NCI-H2196 treated with DMSO at 0.1 percent for 48 hours (cell line): ENCODE measurements around the gene NFKB2.

Experiments
- DNase-seq: peaks from one replicate; lab custom pipeline; 2025; ENCODE audit not compliant: unreplicated experiment; lab: John Stamatoyannopoulos, UW

Gene NFKB2

DNA sequence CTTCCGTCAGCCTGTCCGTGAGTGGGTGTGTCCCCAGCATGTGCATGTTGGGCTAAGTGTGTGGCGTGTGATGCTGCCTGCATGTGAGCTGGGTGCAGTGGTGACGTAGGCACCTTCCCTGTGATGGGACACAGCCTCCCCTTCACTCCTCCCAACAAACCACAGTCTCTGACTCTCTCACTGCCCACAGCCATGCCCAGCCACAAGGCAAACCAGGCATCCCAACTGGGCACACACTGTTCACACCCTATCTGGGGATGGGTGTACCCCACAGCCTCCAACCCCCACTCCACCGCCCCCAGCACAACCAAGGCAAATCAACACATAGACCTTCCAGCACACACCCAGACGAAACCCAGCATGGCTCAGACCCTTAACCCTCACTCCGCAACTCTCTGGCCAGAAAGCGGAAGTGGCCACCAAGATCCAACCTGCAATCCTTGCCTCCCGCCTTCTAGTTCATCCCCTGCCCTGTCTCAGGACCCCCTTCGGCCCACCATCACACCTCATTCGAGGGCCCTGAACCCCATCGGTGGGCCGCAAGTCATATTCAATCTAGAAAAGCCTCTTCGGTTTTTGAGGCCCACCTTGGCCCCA lies 12.7 kb downstream of the NFKB2 start:
- DNase-seq = no peak

DNA sequence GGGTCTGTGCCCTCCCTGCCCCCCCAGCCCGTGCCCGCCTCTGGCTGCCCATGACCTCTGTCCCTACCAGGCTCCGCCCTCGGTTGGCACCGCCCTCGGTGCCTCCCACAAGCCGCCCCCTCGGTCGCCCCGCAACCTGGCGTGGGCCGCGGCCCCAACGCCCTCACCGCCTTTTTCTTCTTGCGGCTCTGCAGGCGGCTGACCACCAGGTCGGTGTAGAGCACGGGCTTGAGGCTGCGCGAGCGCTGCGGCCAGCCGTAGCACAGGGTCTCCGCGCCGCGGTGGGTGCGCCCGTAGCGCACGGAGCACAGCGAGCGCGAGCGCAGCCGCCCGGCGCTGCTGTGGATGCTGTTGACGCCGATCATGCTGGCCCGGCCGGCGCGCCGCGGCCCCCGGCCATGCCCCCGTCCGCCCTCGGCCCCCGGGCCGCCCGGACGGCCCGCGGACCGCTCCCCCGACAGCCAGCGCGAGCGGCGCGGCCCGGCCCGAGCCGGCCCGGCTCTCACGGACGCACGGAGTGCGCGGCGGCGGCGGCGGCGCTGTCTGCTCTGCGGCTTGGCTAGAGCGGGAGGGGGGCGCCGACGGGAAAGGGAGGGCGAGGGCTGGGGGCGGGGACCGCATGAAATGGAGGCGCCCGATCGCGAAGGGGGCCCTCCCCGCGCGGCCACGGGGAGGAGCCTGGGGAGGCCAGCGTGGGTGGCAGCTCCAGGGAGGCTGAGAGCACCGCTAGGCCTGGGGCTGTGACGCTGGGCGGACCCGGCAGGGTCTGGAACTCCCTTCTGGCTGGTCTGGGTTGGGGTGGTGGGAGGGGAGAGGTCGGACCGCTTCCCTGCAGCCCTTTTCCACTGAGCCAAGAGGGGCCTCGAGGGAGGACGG lies 13.5 kb downstream of the NFKB2 start:
- DNase-seq = no peak

GRCh38 chr10:102409604-102410428 lies 14.3 kb downstream of the NFKB2 start:
- no peak for DNase-seq

DNA sequence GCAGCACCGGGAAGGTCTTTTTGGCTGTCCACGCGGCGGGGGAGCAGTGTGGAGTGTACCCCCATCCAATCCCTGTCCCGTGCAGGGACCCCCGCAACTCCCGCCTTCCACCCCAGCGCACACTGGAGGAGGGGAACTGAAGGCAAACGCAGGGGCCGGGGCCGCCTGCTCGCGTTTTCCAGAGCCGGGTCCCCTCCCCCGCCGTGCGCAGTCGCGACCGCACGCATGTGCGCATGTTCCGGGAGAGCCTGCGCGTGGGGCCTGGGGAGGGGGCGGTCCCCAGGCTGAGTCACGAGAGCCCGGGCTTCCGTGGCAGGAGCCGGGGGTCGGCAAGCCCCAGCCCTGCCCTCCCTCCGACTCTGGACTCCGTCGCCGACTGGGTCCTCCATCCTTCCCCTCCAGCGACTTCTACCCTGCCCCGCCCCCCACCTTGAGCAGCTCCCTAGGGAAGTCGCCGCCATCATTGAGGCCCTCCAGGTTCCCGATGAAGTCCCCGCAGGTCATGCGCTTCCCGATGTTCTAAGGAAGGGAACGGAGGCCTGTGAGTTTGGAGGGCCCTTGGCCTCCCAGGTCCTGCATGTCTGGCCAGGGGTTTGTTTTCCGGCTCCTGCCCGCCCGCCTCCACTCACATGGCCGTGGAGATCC lies 15.0 kb downstream of the NFKB2 start:
- DNase-seq = no peak

DNA sequence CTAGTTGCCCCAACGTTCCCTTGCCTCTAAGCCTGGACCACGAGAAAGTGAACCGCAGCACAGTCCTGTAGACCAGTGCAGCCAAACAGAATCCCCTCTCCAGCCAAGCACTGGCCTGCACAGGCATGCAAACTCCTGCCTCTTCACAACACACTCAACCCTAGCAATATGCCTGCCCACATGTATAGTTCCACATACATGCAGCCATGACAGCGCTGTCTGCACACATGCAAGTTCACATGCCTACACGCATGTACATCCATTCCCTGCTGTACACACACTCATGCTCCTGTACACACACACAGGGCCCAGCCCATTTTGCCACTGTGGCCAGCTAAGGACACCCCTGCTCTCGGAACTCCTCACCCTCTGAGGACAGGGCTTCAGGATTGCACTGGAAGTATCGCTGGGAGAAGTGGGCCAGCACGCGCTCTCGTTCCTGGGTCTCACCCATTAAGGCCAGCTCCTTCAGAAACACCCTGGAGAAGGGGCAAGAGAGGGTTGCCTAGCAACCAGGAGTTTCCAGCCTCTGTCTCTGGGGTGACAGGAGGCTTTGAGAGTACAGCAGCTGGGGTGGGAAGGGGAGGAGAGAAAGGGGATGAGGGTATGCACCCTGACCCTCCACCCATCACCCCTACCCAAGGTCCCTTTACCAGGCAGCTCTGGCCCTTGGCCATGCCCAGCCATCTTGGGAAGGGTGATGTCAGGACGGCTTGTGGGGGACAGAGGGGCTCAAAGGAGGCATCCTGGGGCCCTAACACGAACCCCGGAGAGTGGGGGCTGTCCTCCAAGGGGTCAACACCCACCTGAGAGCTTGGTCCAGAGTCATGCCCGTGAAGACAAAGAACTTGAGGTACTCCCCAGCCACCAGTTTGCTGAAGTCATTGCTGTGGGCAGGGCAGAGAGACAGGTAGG lies 16.1 kb downstream of the NFKB2 start:
- DNase-seq = no peak

GRCh38 chr10:102412293-102412692 lies 16.8 kb downstream of the NFKB2 start:
- DNase-seq = no peak

DNA sequence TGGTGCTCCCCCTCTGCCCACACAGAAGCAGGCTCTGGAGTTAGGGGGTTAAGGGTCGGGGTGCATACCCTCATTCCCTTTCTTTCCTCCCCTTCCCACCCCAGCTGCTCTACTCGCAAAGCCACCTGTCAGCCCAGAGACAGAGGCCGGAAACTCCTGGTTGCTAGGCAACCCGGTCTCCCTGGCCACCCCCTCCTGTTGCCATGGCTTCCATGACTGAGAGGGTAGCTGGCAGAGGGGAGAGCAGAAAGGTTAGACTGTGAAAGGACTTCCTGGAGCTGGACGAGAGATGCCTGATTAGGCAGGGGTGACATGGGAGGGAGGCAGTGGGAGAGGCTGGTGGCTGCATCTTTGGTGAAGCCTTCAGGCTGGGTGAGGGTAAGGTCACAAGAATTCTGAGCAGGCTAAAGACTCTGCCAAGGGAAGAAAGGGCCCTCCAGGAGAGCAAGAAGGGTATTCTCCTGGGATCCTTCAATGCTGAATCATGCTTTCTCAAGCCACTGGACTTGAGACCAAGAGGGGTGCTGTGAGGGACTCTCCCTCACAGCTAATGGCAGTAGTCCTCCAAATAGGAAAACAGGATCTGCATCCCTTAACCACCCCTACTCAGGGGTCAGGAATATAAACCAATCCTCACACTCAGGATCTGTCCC lies 17.7 kb downstream of the NFKB2 start:
- peak; percentile 54 for DNase-seq

DNA sequence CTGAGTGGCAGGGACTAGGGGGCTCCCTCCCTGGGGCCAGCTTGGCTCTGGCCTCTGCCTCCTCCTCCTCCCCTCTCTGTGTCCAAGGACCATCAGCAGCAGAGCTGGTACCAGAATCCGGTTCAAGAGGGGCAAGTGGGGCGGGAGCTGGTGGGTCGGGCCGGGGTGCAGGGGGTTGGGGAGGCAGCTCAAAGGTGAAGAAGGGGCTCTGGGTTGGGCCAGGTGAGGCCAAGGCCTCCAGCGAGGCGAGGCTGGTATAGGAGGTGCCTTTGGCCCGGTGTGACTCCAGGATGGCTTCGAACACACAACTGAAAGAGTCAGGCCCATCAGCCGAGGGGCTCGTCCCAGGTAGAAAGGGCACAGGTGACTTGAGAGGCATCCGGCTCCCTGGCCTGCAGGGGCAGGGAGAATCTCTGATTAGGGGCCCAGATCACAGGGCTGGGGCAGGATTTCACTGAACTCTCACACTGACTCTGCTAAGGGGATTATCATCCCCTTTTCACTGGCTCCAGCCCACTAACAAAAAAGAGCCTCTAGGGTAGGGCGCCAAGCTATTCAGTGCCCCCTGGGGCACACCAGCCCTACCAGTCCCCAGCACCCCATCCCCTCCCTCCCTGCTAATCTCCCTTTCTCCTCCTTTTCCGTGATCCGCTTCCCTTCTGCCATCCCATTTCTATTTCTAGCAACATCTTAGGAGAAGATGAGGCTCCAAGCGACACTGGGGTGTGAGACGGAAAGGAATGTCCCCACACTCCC lies 18.5 kb downstream of the NFKB2 start:
- no peak for DNase-seq

DNA sequence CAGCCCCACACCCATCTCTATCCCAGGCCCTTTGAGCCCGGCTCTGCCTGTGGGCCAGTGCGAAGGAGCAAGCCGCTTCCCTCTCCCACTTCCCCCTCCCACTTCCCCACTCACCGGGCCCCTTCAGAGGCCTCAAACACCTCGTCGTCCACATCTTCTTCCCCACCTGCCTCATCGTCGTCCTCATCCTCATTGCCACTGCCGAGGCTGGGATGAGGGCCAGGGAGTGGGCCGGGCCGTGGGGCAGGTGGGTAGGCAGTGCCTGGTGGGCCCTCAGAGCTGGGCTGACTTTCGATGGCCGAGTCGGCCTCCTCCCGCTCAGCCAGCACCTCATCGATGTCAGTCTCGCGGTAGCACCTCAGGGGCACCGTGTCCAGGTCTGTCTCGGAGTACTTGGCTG lies 19.2 kb downstream of the NFKB2 start:
- no peak for DNase-seq

- DNase-seq = no peak
Observed at GRCh38 chr10:102416283-102416682, 20.8 kb downstream of the NFKB2 start.

DNA sequence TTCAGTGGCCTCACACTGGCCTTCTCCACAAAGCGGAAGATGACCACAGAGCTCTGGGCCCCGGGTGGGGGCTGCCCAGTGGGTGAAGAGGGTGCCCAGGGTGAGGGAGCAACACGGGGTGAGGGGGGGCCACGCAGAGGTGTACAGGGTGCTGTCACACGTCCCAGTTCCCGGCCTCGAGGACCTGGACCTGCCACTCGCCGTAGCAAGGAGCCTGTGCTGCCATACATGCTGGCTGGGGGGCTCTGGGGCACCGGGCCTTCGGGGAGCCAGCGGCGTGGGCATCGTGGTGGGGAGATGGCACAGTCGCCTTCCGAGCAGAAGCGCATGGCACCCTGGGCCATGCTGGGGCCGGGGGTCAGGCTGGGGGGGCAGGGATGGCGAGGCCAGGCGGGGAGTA lies 21.2 kb downstream of the NFKB2 start:
- no peak for DNase-seq

DNA sequence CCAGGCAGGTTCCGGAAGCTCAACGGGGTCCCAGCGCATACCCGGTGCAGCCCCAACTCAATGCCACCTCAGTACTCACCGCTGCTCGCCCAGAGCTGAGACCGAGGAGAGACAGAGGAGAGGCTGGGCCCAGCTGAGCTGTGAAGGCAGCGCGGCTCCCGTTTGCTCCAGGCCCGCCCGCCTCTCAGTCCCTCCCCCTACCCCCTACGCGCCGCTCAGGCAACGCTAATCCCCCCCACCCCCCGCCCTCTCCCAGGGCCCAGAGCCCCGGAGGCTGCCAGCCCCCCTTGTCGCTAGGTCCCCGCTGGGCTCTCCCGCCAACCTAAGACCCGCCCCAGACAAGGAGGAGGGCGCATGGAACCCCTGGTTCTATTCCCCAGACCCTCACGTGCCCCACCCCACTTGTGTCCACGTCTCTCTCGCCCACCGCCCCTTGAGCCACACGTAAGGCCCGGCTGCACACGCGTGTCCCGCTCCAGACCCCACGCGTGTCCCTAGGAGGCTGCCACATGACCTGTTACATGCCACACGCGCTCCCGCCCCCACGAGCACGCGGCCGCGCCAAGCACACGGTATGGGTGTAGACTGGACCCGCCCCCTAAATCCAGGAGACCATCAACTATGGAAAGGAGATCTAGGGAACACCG lies 23.2 kb downstream of the NFKB2 start, which contains the start of gene PSD:
TSS of gene PSD (minus strand) at position 164 of the 647 bp plus-strand sequence. CDS start 1,747 bp downstream, outside the sequence.
- DNase-seq = peak; percentile 19

DNA sequence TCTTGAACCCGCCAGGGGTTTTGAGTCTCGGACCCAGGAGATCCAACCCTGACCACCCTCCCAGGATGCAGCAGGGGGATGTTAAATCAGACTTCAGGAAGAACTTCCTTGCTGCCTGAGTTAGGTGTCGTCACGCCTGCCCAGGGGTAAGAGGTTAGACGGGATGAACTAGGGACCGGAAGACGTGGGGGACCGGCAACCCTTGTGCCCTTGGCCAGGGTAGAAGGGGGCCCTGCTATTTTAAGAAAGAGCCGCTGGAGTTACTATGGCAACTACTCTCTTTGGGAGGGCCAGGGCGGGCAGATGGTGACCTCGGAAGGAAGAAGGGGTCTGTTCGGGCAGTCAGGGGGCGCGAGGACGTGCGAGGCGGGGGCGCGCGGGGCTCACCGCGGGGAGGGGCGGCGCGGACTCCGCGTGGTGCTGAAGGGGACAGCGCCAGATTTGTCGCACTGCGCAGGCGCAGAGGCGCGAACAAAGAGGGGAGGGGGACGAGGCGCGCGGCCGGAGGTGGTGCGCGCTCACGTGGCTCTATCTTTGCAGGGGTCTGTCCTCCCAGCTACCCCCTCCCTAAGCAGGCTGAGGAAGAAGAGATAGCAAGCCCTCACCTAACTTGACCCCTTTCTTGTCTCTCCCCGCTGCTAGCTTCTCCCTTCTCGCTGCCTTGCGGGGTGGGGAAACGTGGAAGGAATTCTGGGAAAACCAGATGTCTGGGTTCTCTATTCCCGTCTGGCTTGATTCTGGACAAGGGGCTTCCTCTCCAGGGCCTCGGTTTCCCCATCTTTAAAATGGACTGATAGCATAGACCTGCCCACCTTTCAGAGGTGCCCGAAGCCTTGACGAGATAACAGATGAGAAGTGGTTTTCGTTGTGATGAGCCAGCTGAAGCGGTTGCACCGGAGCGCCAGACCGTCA lies 24.0 kb downstream of the NFKB2 start:
- peak; percentile 36 for DNase-seq

DNA sequence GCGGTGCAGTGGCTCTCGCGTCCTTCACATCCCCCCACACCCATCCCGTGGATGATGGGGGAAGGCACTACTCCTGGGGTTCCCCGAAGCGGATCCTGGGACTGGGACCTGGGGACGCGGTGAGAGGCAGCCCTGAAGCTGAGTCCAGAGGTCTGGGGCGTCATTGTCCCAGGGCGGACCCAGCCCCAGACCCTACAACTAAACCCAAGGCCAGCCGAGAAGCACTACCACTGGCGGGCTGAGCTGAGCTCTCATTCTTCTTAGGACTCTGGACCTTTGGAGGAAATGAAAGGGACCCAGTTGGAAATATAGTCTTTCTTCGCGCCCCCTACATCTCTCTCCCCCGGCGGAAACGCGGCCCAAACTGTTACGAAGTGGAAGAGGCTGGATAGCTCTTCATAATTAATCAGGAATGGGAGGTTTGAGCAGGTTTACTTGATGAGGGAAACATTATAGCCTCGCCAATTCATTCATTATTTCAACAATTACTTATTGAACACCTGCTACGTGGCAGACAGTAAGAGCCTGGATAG lies 24.7 kb downstream of the NFKB2 start:
- DNase-seq = no peak

GRCh38 chr10:102420714-102421506 lies 25.4 kb downstream of the NFKB2 start, which contains the start of gene FBXL15:
Gene FBXL15, plus strand, starts transcription at chr10:102420836. Its CDS starts 294 bp downstream, at chr10:102421130.
- DNase-seq = peak; percentile 77

GRCh38 chr10:102421507-102421756 lies 25.9 kb downstream of the NFKB2 start:
- DNase-seq = no peak
